SK-N-MC (cell line): Measurements from ENCODE around the gene KCNQ1OT1.

Experiments
- DNase-seq: peaks from one replicate; pipeline ENCODE4 v3.0.0-alpha.2; 2011; ENCODE audit warnings: low read depth, low spot score
- H3K27ac ChIP-seq: fragments of 200-600 bp; sonication (generic); 2 replicates; pipeline ENCODE4 v1.5.1; 2016; ENCODE audit warnings: mixed run types
- H3K36me3 ChIP-seq: fragments of 200-600 bp; sonication (generic); 2 replicates; pipeline ENCODE4 v1.6.1; 2017; ENCODE audit warnings: antibody characterized with exemption, low read length, mixed read lengths; ENCODE audit not compliant: insufficient read depth
- H3K4me3 ChIP-seq: fragments of 200-600 bp; sonication (generic); 2 replicates; pipeline ENCODE4 v1.5.1; 2016
- H3K9ac ChIP-seq: fragments of 200-600 bp; sonication (generic); 2 replicates; pipeline ENCODE4 v1.8.0; 2017; ENCODE audit warnings: mixed run types, mixed read lengths; ENCODE audit not compliant: insufficient read length
- H3K9me3 ChIP-seq: fragments of 200-600 bp; sonication (generic); 2 replicates; pipeline ENCODE4 v1.6.1; 2017; ENCODE audit warnings: low read depth, mild to moderate bottlenecking, antibody characterized with exemption, low read length, moderate library complexity, mixed read lengths
- EZH2 ChIP-seq: fragments of 200-600 bp; sonication (generic); IDR thresholded peaks from one replicate; pipeline ENCODE4 v1.6.1; 2017; ENCODE audit warnings: antibody characterized with exemption
- FOXP2 ChIP-seq: optimal IDR thresholded peaks from 2 replicates; pipeline ENCODE3; 2011; ENCODE audit warnings: mild to moderate bottlenecking, moderate library complexity; ENCODE audit not compliant: insufficient read depth; ENCODE audit errors: extremely low read length, control extremely low read depth
- POLR2AphosphoS5 ChIP-seq: IDR thresholded peaks from 2 replicates; pipeline ENCODE4 v1.6.1; 2012; ENCODE audit warnings: mild to moderate bottlenecking, low read depth, low read length, borderline replicate concordance

The KCNQ1OT1 gene

DNA sequence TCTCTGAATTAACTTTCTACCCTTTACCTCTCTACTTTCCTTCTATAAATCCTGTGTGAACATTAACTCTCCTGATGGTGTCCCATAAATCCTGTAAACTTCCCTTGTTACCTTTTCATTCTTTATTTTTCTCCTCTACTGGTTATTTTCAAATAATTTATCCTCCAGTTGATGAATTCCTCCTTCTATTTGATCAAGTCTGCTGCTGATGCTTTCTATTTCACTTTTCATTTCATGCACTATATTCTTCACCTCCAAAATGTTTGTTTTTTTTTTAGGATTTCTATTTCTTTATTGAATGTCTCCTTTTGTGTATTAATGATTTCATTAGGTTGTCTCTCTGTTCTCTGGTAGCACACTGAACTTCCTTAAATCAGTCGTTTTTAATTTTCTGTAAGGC, 68.6 kb downstream of the KCNQ1OT1 start:
- TF ChIP-seq EZH2 (no peak), POLR2AphosphoS5 (no peak), FOXP2 (no peak)
- no peaks in the 10 kb centered on the region for H3K36me3 ChIP-seq
- H3K9me3 ChIP-seq = peaks cover 20% of the 10 kb centered on the region; the same call in 1 of the 2 replicates
- H3K4me3 ChIP-seq = no peak overlapping the region
- H3K9ac ChIP-seq = no peak overlapping the region
- H3K27ac ChIP-seq = no peak overlapping the region
- no peak for DNase-seq

DNA sequence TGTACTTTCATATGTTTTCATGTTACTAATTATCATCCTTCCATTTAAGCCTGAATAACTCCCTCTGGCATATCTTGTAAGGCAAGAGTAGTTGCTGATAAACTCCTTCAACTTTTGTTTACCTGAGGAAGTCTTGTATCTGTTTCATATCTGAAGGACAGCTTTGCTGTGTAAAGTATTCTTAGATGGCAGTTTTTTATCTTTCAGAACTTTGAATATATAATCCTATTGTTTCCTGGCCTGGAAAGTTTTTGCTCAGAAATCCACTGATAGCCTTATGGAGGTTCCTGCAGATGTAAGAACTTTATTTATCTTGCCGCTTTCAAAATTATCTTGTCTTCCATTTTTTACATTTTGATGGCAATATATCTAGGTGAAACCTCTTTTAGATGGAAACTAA, 69.1 kb downstream of the KCNQ1OT1 start:
- H3K4me3 ChIP-seq = no peak overlapping the region
- no peak overlapping the region for H3K27ac ChIP-seq
- no peak for DNase-seq
- H3K9ac ChIP-seq = no peak overlapping the region
- H3K36me3 ChIP-seq = no peaks in the 10 kb centered on the region
- peaks cover 20% of the 10 kb centered on the region; the same call in 1 of the 2 replicates for H3K9me3 ChIP-seq
- TF ChIP-seq EZH2 (no peak), FOXP2 (no peak), POLR2AphosphoS5 (no peak)

DNA sequence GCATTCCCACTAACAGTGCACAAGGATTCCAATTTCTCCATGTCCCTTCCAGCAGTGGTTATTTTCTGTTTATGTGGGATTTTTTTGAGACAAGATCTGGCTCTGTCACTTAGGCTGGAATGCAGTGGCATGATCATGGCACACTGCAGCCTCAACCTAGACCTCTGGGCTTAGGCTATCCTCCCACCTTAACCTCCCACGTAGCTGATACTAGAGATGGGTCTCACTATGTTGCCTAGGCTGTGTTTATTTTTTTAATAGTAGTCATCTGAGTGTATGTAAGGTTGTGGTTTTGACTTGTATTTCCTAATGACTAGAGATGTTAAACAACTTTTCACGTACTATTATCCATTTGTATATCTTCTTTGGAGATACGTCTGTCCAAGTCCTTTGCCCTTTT, 74.6 kb downstream of the KCNQ1OT1 start:
- H3K9ac ChIP-seq = no peak overlapping the region
- no peaks in the 10 kb centered on the region for H3K36me3 ChIP-seq
- peaks cover 7% of the 10 kb centered on the region; the same call in 1 of the 2 replicates for H3K9me3 ChIP-seq
- TF ChIP-seq FOXP2 (no peak), POLR2AphosphoS5 (no peak), EZH2 (no peak)
- H3K27ac ChIP-seq = no peak overlapping the region
- no peak overlapping the region for H3K4me3 ChIP-seq
- DNase-seq = no peak

DNA sequence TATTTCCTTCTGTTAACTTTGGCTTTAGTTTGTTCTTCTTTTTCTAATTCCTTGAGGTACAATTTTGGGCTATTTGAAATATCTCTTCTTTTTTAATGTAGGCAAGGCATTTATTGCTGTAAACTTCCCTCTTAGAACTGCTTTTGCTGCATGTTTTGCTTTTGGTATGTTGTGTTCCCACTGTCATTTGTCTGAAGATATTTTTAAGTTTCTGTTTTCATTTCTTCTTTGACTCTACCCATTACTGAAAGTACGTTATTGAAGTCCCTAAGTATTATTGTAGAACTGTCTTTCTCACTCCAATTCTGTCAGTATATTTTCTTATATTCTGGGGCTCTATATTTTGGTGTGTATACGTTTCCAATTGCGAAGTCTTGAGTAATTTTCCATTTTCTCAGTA, 77.9 kb downstream of the KCNQ1OT1 start:
- no peaks in the 10 kb centered on the region for H3K9me3 ChIP-seq
- no peak overlapping the region for H3K9ac ChIP-seq
- no peak for TF ChIP-seq EZH2
- TF ChIP-seq POLR2AphosphoS5 = no peak
- no peak for TF ChIP-seq FOXP2
- no peak overlapping the region for H3K4me3 ChIP-seq
- H3K36me3 ChIP-seq = no peaks in the 10 kb centered on the region
- no peak overlapping the region for H3K27ac ChIP-seq
- DNase-seq = no peak

DNA sequence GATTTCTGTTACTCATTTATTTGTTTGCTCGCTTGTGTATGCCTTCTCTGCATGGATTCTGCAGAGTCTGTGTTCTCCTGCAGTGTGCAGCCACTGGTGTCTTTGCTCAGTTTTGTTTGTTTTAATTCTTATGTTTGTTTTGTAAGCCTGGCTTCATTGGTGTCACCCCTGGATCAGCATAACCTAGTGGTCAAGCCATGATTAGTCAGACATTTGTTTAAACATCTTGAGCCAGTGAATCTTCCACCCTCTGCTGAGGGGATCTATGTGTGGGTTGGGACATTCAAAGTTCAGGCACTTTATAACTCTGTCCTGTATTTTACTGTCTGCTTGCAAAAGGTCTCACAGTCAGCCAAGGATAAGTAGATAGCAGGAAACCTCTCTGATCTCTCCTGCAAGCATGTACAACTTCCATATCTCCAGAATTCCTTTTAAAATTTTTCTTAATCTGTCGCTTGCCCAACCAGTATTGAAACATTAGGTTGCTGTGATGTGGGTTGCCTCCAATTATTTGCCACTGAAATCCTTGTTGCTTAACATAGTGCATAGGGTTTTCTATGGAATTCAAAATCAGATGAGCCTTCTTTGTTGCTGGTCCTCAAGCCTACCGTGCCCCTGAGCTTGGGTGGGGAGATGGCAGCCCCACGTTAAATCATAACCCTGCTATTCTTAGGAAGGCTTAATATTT, 86.8 kb downstream of the KCNQ1OT1 start:
- no peak for TF ChIP-seq POLR2AphosphoS5
- TF ChIP-seq EZH2 = no peak
- TF ChIP-seq FOXP2 = no peak
- H3K9ac ChIP-seq = no peak overlapping the region
- no peak for DNase-seq
- no peak overlapping the region for H3K4me3 ChIP-seq
- H3K27ac ChIP-seq = no peak overlapping the region
- H3K36me3 ChIP-seq = no peaks in the 10 kb centered on the region
- H3K9me3 ChIP-seq = no peaks in the 10 kb centered on the region

DNA sequence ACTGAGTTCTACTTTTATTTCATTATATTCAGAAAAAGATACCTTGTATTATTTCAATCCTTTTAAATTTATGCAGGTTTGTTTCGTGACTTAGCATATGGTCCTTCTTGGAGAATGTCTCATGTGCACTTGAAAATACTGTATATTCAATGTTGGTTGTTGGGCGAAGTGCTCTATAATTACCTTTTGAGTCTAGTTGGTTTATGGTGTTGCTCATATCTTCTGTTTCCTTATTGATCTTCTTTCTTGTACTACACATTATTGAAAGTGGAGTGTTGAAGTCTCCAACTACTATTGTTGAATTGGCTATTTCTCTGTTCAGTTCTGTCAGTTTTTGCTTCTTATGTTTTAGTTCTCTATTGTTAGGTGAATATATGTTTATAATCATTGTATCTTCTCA, 90.4 kb downstream of the KCNQ1OT1 start:
- no peaks in the 10 kb centered on the region for H3K9me3 ChIP-seq
- no peak for DNase-seq
- no peak overlapping the region for H3K27ac ChIP-seq
- H3K36me3 ChIP-seq = no peaks in the 10 kb centered on the region
- TF ChIP-seq FOXP2 = no peak
- no peak for TF ChIP-seq EZH2
- TF ChIP-seq POLR2AphosphoS5 = no peak
- no peak overlapping the region for H3K4me3 ChIP-seq
- H3K9ac ChIP-seq = no peak overlapping the region

DNA sequence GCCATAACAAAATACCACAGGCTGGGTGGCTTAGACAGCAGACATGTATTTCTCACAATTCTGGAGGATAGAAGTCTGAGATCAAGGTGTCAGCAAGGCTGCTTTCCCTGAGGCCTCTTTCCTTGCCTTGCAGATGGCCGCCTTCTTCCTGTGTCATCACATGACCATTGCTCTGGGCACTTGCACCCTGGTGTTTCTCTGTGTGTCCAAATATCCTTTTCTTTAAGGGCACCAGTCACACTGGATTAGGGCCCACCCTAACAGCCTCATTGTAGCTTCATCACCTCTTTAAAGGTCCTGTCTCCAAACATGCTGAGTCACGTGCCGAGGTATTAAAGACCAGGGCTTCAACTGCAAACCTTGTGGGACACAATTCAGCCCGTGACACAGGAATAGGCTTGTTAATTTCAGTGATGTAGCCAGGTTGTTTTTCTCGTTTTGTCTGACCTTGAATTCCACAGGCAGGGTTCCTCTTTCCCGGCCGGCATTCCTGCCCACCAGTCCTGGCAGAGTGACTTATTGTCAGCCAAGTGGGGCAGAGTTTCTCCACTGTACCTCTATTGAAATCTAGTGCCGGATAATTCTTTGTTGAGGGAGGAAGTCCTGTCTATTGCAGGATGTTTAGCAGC, 100.1 kb downstream of the KCNQ1OT1 start:
- Histone ChIP-seq H3K9ac (no peak overlapping the region), H3K9me3 (no peaks in the 10 kb centered on the region), H3K4me3 (no peak overlapping the region), H3K36me3 (no peaks in the 10 kb centered on the region), H3K27ac (no peak overlapping the region)
- DNase-seq = no peak
- TF ChIP-seq POLR2AphosphoS5 (no peak), FOXP2 (no peak)

DNA sequence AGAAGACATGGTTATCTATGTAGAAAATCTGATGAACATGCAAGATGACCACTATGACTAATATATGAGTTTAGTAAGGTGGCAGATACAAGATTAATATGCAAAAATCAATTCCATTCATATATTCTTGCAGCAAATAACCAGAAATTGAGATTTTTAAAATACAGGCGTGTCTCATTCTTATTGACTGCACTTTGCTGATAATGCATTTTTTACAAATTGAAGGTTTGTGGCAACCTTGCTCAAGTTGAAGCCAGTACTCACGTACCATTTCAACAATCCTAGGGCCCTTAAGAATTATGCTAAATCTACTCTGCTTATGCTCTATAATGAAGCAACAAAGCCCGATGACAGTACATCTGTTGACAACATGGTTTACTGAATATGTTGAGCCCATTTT, 104.6 kb downstream of the KCNQ1OT1 start:
- H3K36me3 ChIP-seq = no peaks in the 10 kb centered on the region
- DNase-seq = no peak

More for the DNA sequence above, 104.6 kb downstream of the KCNQ1OT1 start:
- Histone ChIP-seq H3K9ac (no peak overlapping the region), H3K4me3 (no peak overlapping the region), H3K9me3 (no peaks in the 10 kb centered on the region), H3K27ac (no peak overlapping the region)
- TF ChIP-seq FOXP2 (no peak), POLR2AphosphoS5 (no peak), EZH2 (no peak)
